Esophagus muscularis mucosa (tissue), 4 donors: ENCODE data around the gene PC. TPM values are rescaled to one million over a fixed set of nuclear protein-coding genes. Genes with fewer than 3 reads are reported as not detected.
"Not testable (repeated sequence)": the region's sequence is repeated elsewhere in the genome, so short reads cannot be mapped to it uniquely, and the experiment has no call there.

ENCODE experiments used
- DNase-seq: peaks from one replicate; pipeline ENCODE4 v3.0.0-alpha.2; 2017; ENCODE audit errors: extremely low spot score
- H3K27ac ChIP-seq, 4 donors: fragments of 200-600 bp; sonication (generic); replicated peaks in 1 of 4; 1 replicate in 3 of 4; 2 replicates in 1 of 4; pipeline ENCODE4 v1.5.1; 2016 to 2019; ENCODE audit warnings: mild to moderate bottlenecking in 1 of 4
- H3K27me3 ChIP-seq, 4 donors: fragments of 200-600 bp; sonication (generic); one replicate each; pipeline versions ENCODE4 v1.5.1 to v1.6.0; 2016 to 2019
- H3K36me3 ChIP-seq, 4 donors: fragments of 200-600 bp; sonication (generic); one replicate each; pipeline ENCODE4 v1.5.1; 2016 to 2019
- H3K4me1 ChIP-seq, 4 donors: fragments of 200-600 bp; sonication (generic); one replicate each; pipeline ENCODE4 v1.5.1; 2016 to 2019
- H3K4me3 ChIP-seq, 4 donors: fragments of 200-600 bp; sonication (generic); 1 replicate in 2 of 4; 2 replicates in 2 of 4; pipeline ENCODE4 v1.5.1; 2016 to 2019; ENCODE audit warnings: mild to moderate bottlenecking in 4 of 4, moderate library complexity in 1 of 4
- H3K9me3 ChIP-seq, 4 donors: fragments of 200-600 bp; sonication (generic); 1 replicate in 3 of 4; 2 replicates in 1 of 4; pipeline ENCODE4 v1.5.1; 2016 to 2019
- EP300 ChIP-seq: sonication (generic); formaldehyde crosslinking; IDR thresholded peaks from one replicate; pipeline ENCODE4 v1.6.1; 2017; ENCODE audit warnings: antibody characterized with exemption
- POLR2A ChIP-seq: fragments of 450-650 bp; IDR thresholded peaks from one replicate; pipeline ENCODE4 v1.6.1; 2017; ENCODE audit warnings: antibody characterized with exemption, moderate library complexity, mild to moderate bottlenecking, low read depth
- POLR2AphosphoS5 ChIP-seq, 2 donors: sonication (generic); formaldehyde crosslinking; IDR thresholded peaks; one replicate each; pipeline ENCODE4 v1.6.1; 2017; ENCODE audit warnings: antibody characterized with exemption in 2 of 2
- WGBS: methylation state at CpG from one replicate; pipeline ENCODE4 v1.1.5; 2018; 5-methylcytosine and 5-hydroxymethylcytosine counted together
- intact Hi-C: fragments of 100-400 bp; cut with DNase I; formaldehyde crosslinking; loops from one replicate; pipeline ENCODE4 v1.15.1; 2023
- total RNA-seq, 4 donors: library from RNA; depleted of rRNA; stranded (reverse); fragments of >200 nt; gene quantifications; one replicate each; pipeline versions ENCODE4 v1.1.0 to v1.2.1, GENCODE V29; 2016
- TF ChIP-seq, protein P1 (sequence below), 3 experiments: fragments of 200-600 bp in 2 of 3; fragments of 450-650 bp in 1 of 3; sonication (generic) in 2 of 3; IDR thresholded peaks; one replicate each; pipeline ENCODE4 v1.5.1; 2017 to 2019; ENCODE audit warnings: antibody characterized with exemption in 3 of 3, mild to moderate bottlenecking in 2 of 3, moderate library complexity in 1 of 3

The PC gene
- total RNA-seq, 4 donors from 2014 or later: 2.1 to 5.5 (median 5.1) TPM

DNA sequence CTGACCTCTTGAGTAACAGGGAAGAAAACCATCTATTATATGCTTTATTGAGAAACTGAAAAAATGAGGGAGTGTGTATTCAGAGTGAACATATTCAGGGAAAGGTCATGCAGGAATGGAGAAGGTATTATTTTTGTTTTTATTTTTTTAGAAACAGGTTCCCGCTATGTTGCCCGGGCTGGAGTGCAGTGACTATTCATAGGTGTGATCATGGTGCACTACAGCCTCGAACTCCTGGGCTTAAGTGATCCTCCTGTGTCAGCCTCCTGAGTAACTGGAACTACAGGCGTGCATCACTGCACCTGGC, 123.7 kb downstream of the PC start:
- Histone ChIP-seq H3K4me1 (peaks cover 0 to 5% (median 0%) of the 10 kb centered on the region in 4 donors), H3K9me3 (no peaks in the 10 kb centered on the region), H3K27ac (no peak overlapping the region), H3K4me3 (no peak overlapping the region), H3K27me3 (no peaks in the 10 kb centered on the region), H3K36me3 (peaks cover 0 to 20% (median 3%) of the 10 kb centered on the region in 4 donors)
- 56% methylated on average over 4 of the region's 4 CpGs for WGBS
- TF ChIP-seq POLR2AphosphoS5 (IDR thresholded peaks at IDR 0.05): no peak
- TF ChIP-seq POLR2A: no peak
- no peak for TF ChIP-seq EP300
- TF ChIP-seq, protein P1, sequence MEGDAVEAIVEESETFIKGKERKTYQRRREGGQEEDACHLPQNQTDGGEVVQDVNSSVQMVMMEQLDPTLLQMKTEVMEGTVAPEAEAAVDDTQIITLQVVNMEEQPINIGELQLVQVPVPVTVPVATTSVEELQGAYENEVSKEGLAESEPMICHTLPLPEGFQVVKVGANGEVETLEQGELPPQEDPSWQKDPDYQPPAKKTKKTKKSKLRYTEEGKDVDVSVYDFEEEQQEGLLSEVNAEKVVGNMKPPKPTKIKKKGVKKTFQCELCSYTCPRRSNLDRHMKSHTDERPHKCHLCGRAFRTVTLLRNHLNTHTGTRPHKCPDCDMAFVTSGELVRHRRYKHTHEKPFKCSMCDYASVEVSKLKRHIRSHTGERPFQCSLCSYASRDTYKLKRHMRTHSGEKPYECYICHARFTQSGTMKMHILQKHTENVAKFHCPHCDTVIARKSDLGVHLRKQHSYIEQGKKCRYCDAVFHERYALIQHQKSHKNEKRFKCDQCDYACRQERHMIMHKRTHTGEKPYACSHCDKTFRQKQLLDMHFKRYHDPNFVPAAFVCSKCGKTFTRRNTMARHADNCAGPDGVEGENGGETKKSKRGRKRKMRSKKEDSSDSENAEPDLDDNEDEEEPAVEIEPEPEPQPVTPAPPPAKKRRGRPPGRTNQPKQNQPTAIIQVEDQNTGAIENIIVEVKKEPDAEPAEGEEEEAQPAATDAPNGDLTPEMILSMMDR (IDR thresholded peaks at IDR 0.05): no peak
- DNase-seq: no peak
- intact Hi-C loops: no loop called here

DNA sequence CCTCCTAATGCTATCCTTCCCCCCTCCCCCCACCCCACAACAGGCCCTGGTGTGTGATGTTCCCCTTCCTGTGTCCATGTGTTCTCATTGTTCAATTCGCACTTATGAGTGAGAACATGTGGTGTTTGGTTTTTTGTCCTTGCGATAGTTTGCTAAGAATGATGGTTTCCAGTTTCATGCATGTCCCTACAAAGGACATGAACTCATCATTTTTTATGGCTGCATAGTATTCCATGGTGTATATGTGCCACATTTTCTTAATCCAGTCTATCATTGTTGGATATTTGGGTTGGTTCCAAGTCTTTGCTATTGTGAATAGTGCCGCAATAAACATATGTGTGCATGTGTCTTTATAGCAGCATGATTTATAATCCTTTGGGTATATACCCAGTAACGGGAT, 133.6 kb downstream of the PC start:
- DNase-seq, intact Hi-C loops, H3K27ac ChIP-seq, H3K9me3 ChIP-seq, H3K27me3 ChIP-seq, H3K4me1 ChIP-seq, H3K4me3 ChIP-seq: not testable (repeated sequence)
- peaks cover 0 to 13% (median 2%) of the 10 kb centered on the region in 4 donors for H3K36me3 ChIP-seq
- 97% methylated on average over 3 of the region's 4 CpGs for WGBS

DNA sequence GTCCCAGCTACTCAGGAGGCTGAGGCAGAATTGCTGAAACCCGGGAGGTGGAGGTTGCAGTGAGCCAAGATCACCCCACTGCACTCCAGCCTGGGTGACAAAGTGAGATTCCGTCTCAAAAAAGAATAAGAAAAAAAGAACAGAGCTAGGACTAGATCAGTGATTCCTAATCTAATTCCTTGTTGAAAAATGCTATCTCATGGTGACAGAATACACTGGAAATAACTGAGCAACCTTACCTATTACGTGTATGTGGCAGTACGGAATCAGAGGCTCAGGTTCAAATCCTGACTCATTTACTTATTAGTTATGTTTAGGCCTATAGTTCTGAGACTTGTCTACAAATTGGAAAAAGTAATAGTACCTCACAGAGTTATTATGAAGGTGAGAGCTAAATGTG, 134.5 kb downstream of the PC start:
- 91% methylated on average over 4 of the region's 4 CpGs for WGBS
- intact Hi-C loops: no loop called here

DNA sequence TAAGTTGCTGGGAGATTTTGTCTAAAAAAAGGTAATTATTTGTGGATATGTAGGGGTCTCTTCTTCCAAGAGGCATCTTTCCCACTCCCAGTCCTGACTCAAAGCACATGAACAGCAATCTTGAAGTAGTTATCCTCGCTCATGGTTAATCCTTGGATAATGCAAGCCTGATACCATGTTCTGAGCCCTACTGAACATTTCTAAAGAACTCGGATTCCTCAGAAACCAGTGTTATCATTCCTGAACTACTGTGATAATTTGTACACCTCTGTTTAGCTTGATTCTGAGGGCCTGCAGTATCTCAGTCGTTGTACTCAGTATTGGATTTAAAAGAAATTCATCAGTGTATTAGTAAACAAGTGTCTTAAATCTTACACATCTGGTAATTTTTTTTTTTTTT, 137.3 kb downstream of the PC start:
- WGBS: 81% methylated on average over 3 of the region's 3 CpGs
- no peak for DNase-seq
- Histone ChIP-seq H3K27ac (no peak overlapping the region), H3K4me3 (no peak overlapping the region), H3K27me3 (no peaks in the 10 kb centered on the region), H3K4me1 (no peaks in the 10 kb centered on the region), H3K36me3 (peaks cover 0 to 23% (median 2%) of the 10 kb centered on the region in 4 donors), H3K9me3 (no peaks in the 10 kb centered on the region)
- intact Hi-C loops: no loop called here
- no peak for TF ChIP-seq EP300
- TF ChIP-seq, protein P1 (IDR thresholded peaks at IDR 0.05): no peak
- TF ChIP-seq POLR2AphosphoS5 (IDR thresholded peaks at IDR 0.05): no peak
- TF ChIP-seq POLR2A: no peak

More for the DNA sequence above, 134.5 kb downstream of the PC start:
- Histone ChIP-seq H3K4me3 (no peak overlapping the region), H3K27me3 (no peaks in the 10 kb centered on the region), H3K36me3 (peaks cover 0 to 6% (median 2%) of the 10 kb centered on the region in 4 donors), H3K27ac (no peak overlapping the region), H3K9me3 (no peaks in the 10 kb centered on the region), H3K4me1 (no peaks in the 10 kb centered on the region)
- DNase-seq: no peak
- TF ChIP-seq, protein P1 (IDR thresholded peaks at IDR 0.05): no peak
- TF ChIP-seq POLR2A: no peak
- TF ChIP-seq EP300: no peak
- no peak for TF ChIP-seq POLR2AphosphoS5 (IDR thresholded peaks at IDR 0.05)

- no peak overlapping the region for H3K27ac ChIP-seq
- H3K36me3 ChIP-seq: peaks cover 0 to 27% (median 2%) of the 10 kb centered on the region in 4 donors
- no peak overlapping the region for H3K4me3 ChIP-seq
- H3K27me3 ChIP-seq: no peaks in the 10 kb centered on the region
- H3K9me3 ChIP-seq: no peaks in the 10 kb centered on the region
- no peak for TF ChIP-seq EP300
- no peak for TF ChIP-seq POLR2A
- no peak for TF ChIP-seq POLR2AphosphoS5 (IDR thresholded peaks at IDR 0.05)
- TF ChIP-seq, protein P1 (IDR thresholded peaks at IDR 0.05): no peak
- DNase-seq: no peak
- H3K4me1 ChIP-seq: no peaks in the 10 kb centered on the region
- 81% methylated on average over 3 of the region's 3 CpGs for WGBS
- intact Hi-C loops: no loop called here
Measured at GRCh38 chr11:66820381-66820780, 137.8 kb downstream of the PC start.
